EL (cell line): ENCODE data around the gene NNAT.

Source experiments
- DNase-seq: peaks from one replicate; pipeline ENCODE4 v3.0.0-alpha.2; 2016

Gene NNAT

DNA sequence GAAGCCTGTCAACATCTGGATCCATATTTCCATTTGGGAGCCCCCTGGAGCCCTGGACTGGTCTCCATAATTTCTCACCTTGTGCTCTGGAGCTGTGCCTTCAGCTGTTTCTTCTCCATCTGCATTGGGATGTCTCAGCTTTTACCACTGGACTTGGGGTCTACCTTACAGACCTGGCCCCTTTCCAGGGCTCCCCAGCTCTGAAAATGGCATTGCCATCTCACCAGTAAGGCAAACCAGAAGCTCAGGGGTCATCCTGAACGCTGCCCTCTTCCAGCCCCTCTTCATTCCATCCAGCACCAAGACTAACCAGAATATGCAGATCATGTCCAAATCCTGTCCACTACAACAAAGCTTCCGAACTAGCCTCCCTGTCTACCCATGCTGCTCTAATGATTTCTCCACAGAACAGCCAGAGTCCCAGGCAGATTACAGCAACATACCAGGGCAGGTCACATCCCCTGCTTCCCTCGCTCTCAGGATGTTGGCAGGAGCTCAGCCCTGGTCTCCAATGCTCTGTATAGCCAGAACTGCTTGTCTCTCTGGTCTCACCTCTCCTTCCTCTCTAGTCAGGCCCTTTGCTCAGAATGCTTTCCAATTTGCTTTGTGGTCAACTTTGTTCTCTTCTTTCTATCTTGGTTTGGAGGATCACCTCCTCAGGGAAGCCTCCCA is 17.7 kb upstream of the NNAT start:
- DNase-seq, result no peak

DNA sequence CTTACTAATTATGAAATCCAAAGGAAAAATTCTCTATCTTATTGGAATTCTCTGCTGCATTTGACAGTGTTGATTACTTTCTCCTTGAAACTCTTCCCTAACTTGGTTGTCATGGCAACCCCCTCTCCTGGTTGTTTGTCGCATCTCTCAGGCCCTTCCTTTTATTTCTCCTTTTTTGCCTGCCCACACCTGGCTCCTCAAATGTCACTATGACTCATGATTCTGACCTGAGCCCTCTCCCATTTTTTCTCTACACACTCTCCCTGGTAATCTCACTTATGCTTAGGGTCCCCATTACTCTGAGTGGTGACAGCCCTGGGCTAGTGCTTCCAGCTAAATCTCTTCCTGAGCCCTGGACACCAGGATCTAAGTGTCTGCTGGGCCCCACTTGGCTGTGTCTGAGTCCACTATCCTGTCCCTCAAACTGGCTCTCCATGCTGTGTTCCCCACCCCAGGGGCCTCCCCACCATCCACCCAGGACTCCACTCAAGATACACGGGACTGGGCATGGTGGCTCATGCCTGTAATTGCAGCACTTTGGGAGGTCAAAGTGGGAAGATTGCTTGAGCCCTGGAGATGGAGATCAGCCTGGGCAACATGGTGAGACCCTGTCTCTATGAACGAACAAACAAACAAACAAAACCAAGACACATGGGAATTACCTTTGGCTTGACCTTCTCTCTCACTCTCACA is 16.5 kb upstream of the NNAT start:
- no peak for DNase-seq

DNA sequence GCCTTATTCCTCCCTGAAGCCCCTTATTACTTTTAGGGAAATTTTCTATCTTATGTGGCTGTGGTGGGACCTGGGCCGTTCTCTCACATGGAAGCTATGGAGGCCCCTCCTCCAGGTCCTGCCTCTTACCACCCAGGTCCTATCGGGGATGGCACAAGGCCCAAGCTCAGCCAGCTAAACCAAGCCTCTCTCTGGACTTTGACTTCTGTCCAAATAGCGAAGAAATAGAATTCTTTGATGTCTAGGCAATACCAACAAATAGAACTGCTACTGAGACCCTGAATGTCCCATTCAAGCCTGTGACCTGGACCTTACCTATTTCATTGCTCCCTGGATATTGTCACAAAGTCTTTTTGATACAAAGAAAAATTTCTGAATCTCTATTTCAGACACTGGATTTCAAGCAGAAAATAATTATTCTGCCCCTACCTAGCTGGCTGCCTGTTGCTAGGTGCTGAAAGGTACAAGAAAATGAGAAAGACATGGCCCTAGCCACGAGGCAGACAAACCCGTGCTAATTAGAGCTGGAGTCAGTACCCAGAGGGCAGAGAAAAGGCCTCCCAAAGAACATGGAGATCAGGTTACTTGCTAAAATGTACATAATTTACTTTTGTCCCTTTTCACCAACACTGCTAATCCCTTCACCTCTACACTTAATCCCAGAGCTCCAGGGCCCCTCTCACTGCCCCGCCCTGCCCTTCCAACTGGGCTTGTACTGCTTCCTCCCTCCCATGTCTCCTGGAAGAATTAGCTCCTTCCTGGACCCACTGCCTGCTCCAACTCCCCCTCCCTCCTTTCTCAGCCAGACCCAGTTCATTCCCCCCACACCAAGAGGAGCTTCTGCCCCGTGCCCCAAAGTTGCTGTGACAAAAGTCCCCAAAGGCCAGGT is 15.5 kb upstream of the NNAT start:
- no peak for DNase-seq

DNA sequence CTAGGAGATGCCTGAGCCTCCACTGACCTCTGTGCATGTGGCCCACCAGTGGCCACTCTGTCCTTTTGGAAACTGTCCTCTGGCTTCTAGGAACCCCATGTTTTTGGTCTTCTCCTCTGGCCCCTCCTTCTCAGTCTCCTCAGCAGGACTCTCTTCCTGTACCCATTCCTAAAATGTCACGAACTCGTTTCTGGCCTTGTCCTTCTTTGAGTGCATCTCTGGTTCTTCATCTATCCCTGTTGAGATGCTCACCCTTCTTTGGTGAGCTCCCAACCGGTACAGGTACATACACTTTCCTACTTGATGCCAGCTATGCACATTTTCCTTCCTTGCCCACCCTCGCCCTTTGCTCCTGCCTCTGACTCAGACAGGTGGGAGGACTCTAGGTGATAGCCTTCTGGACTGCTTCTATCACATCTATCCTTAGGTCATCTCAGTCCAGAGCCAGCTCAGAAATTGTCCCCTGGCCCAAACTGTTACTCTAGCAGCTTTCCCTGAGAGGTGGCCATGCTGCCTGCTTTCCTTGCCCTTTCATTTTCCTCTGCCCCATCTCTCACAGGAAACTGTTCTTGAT is 14.8 kb upstream of the NNAT start:
- DNase-seq, result no peak

DNA sequence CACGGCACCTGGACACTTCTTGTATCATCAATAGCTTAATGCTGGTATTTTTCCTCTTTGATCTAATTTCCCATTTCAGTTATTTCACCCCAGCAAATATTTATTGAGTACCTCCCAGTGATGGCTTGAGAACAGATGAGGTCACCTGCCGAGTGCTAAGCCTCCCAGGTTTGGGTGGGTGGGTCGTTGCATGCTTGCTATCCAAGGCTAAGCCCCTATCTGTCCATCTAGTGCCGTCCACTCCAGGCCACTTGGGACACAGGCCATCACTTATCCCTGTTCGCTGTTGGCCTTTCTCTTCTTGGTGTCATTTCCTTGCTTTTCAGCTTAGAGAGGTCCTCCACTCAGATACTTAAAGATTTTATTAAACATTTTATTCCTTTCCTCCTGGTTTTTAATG is 10.8 kb upstream of the NNAT start:
- DNase-seq, result no peak

DNA sequence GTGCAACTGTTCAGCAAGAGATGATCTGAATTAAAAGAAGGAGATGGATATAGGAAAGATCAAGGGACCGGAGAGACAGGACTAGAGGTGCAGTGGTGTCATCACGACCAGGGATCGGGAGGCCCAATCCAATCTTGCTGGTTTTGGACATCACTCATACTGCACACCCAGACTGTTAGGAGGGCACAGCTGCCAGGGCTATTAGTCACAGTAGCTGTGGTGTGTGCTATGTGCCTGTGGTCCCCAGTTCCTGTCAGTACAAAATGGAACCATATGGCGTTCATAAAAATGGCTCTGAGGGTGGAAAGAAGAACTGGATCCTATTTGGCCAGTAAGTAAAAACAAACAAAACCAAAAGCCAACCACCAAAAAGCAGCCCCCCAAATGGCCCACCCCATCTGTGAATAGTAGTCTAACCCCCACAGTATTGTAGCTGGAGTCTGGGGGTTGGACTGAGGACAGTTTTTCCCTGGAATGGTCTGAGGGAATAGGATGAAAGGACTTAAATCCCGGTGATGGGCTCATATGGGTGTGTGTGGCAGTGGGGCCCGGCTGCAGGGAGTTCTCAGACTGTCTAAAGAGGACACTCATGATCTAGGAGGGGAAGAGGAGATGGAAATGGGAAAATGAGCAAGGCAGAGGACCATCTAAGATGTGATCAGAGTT is 9.3 kb upstream of the NNAT start:
- peak; percentile 92 for DNase-seq

DNA sequence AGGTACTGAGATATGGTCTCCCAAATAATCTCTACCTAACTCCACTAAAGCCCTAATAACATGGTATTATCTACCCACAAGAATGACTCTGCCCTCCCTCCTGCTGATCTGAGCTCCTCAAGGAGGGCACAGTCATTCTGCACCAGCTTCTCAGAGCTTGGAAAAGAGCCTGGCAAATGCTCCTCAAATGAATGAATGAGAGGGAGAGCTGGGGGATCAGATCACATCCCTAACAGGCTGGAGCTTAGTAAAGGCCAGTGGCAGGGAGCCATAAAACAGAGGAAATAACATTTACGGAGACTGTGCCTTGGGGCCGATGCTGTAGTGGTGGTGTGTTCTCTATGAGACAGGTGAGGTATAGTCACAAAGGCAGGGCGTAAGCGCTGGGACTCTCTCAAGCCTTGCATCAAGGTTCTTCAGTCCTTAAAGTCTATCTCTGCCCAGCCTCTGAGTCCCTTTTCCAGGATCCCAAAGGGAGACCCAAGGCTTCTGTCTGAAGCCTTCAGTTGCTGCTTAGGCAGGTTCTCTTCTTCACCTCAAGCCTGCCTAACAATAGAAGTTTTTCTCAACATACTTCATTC is 7.2 kb upstream of the NNAT start:
- no peak for DNase-seq

DNA sequence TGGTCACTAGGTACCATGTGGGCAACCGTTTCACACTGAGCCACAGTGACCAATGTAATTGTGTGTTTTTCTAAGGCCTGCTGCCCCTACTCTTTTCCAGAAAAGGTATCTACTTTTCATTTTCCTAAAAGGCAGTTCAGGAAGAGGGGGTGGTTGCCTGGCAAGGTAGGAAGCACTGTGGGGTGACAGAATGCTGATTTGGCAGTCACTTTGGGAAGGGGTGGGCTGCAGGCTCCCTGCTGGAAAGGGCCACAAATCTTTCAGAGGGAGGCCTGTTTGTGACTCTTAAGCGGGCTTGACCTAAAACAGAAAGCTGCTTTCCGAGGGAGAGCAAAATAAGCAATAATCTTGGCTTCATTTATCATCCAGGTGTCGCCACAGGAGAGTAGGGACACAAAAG is 5.2 kb upstream of the NNAT start:
- DNase-seq, result no peak

DNA sequence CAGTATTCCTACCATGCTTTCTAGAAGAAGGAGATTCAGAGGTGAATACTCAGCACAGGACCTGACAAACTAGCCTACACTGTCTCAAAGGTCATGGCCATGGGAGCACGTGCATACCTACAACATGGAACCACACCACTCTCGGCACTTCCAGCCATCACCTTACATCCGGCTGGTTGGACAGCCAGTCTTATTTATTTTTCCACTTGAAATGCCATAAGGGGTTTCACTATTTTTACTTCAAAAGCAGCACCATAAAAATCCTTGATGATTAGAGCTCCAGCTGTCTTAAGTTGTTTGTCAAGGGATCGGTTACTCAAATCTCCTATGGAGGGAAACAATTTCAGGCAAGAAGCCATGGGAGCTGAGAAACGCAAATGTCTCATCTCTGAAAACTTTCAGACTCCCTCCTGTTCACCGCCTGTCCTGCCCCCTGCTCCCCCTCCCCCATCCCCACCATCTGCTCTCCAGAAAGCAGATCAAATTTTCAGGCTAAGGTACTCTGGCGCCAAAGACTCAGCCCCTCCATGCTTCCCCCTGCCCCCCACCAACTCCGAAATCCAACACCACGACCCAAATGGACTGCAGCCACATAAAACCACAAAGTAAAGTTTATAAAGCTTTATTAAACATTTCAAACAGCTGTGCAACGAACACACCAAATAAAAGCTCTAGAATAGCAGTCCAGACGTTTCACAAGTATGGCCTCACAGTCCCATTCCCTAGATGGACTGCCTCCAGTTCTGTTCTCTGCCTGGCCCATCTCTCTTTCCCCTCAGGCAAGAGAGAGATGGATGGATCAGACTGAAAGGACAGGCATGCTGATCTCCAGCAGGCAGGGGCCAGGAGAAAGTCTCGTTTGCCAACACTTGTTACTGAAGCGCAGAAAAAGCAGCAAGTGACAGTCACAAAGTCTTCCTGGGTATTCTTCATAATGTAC is 4.0 kb upstream of the NNAT start:
- peak; percentile 31 for DNase-seq

DNA sequence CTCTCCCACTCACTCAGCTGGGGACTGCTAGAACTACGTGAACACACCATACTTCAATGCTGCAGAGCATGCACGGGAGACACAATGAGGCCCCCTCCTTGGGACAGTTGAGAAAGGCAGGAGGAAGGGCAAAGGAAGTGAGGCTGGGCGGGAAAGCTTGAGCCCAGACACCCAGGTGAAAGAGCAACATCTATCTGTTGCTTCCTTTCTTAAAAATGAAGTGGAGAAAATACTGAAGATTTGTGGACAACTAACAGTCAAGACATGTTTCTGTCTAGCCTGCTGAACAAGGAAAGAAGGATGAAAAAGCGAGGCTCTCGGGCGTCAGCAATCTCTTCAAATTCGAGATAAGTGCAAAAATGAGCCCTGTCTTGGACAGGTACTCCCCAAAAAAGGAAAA is 3.0 kb upstream of the NNAT start:
- DNase-seq, result no peak

DNA sequence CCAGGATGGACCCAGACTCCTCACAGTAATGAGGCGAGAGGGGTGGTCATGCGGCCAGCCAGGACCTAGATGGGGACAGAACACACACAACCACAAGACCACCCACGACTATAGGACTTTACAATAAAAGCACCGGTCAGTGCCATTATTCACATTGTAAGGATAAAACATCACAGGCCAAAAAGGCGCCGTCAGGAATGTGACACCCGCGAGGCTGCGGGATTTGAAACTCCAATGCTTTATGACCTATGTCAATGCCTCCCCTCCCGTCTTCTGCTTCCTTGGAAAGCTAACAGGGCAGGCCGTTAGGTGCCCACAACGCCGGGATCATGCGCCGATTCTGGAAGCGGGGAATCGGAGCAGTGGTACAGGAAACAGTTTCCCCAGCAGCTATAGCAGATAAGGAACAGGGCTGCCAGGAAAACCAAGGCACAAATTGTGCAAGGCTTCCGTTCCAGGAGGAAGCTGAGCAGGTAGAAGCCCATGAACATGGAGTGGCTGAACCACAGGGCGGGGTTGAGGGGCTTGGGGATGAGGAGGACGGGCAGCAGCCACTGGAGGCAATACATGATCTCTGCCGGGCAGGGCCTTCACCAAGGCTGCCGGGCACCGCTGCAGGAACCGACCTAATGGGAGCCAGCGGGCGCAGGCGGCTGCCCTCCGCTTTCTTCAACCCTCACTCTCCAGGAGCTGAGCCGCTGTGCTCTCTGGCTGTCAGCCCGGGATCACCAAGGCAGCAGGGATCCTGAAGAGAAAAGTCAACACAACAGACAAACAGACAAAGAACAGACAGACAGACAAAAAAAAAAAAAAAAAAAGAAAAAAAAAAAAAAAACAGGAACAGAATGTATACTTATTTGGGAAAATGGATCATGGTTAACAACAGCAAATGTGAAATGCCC is 2.2 kb upstream of the NNAT start:
- no peak for DNase-seq

DNA sequence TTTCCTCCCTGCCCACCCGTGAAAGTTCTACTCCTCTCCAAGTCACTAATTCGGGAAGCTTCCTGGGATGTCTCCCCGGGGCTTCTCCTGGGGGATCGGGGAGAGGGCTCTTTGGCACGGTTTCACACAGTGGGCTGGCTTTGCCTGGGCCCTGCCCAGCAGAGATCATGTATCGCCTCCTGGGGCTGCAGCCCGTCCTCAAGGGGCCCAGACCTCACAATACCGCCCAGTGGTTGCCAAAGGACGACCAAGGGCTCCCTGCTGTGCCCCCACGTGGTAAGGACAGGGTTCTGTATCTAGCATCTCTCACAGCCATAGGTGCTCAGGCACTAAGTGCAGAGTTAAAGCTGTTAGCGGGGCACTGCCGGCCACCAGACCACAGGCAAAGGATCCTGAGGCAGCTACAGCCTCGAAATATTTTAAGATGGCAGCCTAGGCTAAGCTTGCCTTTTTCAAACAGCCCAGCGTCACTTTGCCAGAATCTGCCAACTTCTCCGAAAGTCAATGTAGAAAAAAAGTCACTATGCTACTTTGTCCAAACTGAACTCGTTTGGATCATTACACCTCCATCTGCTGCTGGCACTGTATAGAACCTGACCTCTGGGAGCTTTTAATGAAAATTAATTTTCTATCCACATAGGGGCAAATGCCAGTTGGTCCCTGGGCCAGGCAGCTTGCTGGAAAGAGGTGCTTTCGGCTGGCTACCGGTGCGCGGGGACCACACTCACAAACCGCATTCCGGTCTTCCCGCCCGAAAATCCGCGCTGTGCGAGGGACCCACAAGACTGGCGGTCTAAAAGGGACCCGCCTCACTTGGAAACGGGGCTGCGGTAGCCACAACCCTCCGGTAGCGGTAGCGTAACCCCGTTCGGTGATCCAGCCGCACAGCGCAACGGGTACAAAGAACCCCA is 1.3 kb upstream of the NNAT start:
- no peak for DNase-seq

DNA sequence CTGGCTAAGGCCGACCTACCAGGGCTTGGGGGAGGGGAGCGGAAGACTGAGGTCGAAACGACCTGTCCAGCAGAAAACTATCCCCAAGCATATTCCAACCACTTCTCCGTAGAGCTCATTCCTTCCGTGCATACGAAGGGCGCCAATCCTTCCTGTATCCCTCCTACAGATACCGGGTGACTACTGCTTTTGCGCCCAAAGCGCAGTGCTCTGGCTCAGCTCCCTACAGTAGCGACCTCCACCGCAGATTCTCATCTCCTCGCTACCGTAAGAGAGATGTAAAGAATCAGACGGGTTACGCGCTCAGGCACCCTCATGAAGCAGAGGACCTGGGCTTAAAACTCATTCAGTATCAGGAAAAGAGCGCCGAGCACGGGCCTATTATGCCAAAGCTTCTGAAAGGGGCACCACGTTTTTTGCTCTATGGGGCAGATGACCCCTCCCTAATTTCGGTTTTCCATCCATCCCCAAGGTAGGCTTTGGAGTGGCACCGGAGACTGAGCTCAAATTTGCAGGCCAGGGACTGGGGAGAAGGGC is 563 bp upstream of the NNAT start:
- DNase-seq, result no peak

DNA sequence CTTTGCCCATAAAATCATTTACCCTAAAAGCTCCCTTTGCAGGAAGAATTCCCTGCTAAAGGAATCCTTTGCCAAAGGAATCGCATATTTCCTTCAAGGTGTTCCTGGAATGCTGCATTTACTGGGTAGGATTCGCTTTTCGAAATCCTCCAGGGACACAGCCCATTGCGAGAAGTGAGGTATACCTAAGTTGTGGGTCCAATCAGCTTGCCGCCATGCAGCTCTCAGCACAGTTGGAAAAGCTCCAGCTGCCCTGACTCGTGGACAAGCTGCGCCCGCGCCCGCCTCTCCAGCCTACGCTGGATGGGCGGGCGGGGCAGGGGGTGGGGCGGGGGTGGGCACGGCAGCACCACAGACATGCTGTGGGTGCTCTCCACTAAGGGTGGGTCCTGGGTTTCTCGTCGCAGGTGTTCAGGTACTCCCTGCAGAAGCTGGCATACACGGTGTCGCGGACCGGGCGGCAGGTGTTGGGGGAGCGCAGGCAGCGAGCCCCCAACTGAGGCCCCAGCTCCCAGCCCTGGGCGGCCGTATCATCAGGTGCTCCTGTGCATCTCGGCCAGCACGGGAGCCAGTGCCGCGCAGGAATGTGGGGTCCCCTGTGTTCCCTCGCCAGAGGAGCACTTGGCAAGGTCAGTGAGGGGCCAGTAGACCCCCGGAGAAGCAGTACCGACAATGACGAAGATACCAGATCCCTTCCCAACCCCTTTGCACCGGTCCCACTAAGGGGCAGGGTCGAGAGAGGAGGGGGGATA is 1.4 kb downstream of the NNAT start:
- no peak for DNase-seq

DNA sequence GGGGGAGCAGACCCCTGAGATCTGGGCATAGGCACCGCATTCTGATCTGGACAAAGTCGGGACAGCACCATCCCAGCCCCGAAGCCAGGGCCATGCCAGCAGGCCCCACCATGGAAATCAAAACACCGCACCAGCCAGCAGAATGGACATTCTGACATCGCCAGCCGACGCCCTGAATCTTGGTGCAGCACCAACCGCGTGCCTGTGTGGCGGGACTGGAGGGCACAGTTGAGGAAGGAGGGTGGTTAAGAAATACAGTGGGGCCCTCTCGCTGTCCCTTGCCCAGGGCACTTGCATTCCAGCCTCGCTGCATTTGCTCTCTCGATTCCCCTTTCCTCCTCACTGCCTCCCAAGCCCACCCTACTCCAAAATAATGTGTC is 2.0 kb downstream of the NNAT start:
- DNase-seq, result no peak

DNA sequence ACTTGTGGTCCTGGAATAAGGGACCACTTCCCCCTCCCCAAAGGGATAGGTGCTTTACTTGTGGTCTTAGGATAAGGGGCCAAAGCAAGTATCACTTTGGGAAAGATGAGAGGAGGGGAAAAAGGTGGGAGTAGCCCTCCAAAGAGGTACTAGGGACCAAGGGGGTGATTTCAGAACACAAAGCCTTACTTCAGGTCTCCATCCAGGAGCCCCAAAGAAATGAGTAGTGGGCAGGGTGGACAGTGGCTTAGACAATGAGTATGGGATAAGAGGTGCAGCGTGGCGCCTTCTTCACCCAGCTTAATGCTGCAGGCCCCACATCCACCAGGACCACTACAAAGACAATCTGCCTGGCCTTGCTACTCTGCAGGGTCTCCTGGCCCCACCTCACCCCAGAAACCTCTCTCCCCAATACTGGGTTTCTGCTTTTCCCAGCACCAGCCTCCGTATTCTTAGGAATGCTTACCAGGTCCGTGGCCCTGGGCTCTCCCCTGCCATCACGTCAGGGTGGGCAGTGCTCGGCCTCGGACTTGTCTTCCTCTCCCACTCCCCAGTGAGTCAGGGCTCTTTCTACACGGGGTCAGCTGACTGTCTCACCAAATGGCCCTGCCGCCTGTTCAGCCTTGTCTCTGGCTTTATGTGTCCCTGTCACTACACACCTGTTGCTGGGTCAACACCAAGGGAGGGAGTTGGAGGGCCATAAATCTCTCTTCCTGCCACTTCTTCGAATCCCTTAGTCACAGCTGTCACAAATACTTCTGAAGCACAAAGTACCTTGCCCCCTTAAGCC is 3.1 kb downstream of the NNAT start:
- no peak for DNase-seq
